Measurements from ENCODE around the gene IRF2BP2. TPM values are rescaled to one million over a fixed set of nuclear protein-coding genes. Genes with fewer than 3 reads are reported as not detected.
A peak's percentile ranks its signal among the peaks of the same experiment; 100 is the strongest.

The IRF2BP2 gene
- total and polyA plus RNA-seq, 3 donors from 2014 or later = 82.0 to 100 (median 96.6) TPM

GRCh38 chr1:234606784-234607108, 3.2 kb downstream of the IRF2BP2 start:
- 2% methylated on average over 4 of the region's 4 CpGs for WGBS, 2 donors
- H3K4me1 ChIP-seq = peaks cover 37% of the 10 kb centered on the region
- intact Hi-C loops (cut with DNase I; ENCODE audit: low total_unique reads) = no loop called here
- peak overlapping the region; percentile 96 to 100 for H3K27ac ChIP-seq
- peak overlapping the region; percentile 76 to 79 for H3K4me3 ChIP-seq
- no peak for DNase-seq
- no peak for TF ChIP-seq CTCF (IDR thresholded peaks at IDR 0.05)
- no peak for TF ChIP-seq POLR2A (IDR thresholded peaks at IDR 0.05)
- H3K9me3 ChIP-seq = no peaks in the 10 kb centered on the region
- no peaks in the 10 kb centered on the region for H3K27me3 ChIP-seq
- H3K36me3 ChIP-seq (ENCODE audit: low read depth, missing control alignments) = no peaks in the 10 kb centered on the region

- Histone ChIP-seq H3K9me3 (no peaks in the 10 kb centered on the region), H3K36me3 (ENCODE audit: low read depth, missing control alignments) (no peaks in the 10 kb centered on the region), H3K4me3 (peak overlapping the region; percentile 76 to 79), H3K4me1 (peaks cover 37% of the 10 kb centered on the region), H3K27ac (peak overlapping the region; percentile 96 to 100), H3K27me3 (no peaks in the 10 kb centered on the region)
- intact Hi-C loops (cut with DNase I; ENCODE audit: low total_unique reads) = no loop called here
- TF ChIP-seq POLR2A (IDR thresholded peaks at IDR 0.05) (no peak), CTCF (IDR thresholded peaks at IDR 0.05) (no peak)
- 1 to 7% methylated on average over 9 of the region's 9 CpGs for WGBS, 2 donors
- no peak for DNase-seq
These were observed 3.8 kb downstream of the IRF2BP2 start for GRCh38 chr1:234605983-234606783.

DNA sequence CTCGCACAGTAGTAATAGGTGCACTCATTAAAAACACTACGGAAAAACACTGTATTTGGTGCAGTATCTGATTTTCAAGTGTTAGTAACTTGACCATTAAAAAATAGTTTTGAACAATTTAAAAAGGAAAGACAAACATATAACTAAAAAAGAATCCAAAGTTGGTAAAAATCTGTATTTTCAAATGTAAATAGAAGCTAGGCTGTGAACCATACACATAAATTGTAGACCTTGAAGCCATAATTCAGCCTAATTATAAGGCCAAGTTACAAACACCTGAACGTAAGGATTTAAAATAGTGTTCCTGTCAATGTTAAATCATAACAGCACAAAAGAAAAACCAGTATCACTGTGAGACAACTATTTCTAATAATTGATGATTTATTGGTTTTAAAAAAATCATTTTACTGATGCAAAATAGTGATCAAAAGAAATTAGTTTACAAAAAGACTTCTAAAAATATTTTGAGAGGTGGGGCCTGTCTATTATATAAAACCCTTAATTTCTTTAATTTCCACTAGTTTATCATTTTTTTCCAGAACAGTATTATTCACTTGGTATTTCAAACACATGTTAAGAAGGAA, 4.5 kb downstream of the IRF2BP2 start:
- no peak for DNase-seq
- Histone ChIP-seq H3K4me3 (peak overlapping the region; percentile 76 to 79), H3K9me3 (no peaks in the 10 kb centered on the region), H3K27me3 (no peaks in the 10 kb centered on the region), H3K36me3 (ENCODE audit: low read depth, missing control alignments) (no peaks in the 10 kb centered on the region), H3K4me1 (peaks cover 44% of the 10 kb centered on the region), H3K27ac (peak overlapping the region; percentile 96 to 100)
- intact Hi-C loops (cut with DNase I; ENCODE audit: low total_unique reads) = no loop called here
- 10 to 11% methylated on average over 3 of the region's 3 CpGs for WGBS, 2 donors
- TF ChIP-seq CTCF (IDR thresholded peaks at IDR 0.05) (no peak), POLR2A (IDR thresholded peaks at IDR 0.05) (no peak)

DNA sequence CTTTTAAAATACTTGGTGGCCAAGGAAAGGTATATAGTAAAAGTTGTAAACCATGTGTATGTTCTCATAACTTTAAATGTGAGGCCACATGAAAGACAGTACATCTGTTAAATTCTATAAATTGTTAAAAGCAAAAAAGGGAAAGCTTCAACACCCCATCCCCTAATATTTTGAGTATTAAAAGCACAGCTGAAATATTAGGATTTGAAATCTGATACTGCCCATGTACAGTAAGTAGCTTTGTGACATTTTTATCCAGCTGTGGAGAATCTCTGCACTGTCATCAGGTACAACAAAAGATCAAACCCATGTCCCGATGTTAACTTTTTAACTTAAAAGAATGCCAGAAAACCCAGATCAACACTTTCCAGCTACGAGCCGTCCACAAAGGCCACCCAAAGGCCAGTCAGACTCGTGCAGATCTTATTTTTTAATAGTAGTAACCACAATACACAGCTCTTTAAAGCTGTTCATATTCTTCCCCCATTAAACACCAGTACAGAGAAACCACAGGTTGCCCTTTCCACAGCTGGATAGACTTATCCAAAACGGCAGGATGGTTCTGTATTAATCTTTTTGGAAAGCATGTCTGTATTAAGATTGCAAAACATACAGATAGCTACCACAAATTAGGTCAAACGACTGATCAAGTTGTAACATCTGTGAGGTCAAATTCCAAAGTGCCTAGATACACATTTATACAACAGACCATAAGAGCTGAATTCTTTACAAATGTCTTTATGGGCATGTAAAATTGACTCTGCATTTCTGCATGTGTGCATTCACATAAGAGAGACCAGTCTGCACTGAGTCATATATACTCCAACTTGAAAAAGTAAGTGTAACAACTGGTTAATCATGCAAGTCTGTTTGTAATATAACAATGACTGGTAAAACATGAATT, 5.2 kb downstream of the IRF2BP2 start:
- no peak for DNase-seq
- no peaks in the 10 kb centered on the region for H3K9me3 ChIP-seq
- peak overlapping the region; percentile 96 to 100 for H3K27ac ChIP-seq
- intact Hi-C loops (cut with DNase I; ENCODE audit: low total_unique reads) = loop anchor here (5.0 kb wide), 1 partner anchor 72 kb away; no protein-coding TSS in a partner anchor
- TF ChIP-seq POLR2A (IDR thresholded peaks at IDR 0.05) (no peak), CTCF (IDR thresholded peaks at IDR 0.05) (no peak)
- H3K4me1 ChIP-seq = peaks cover 46% of the 10 kb centered on the region
- H3K36me3 ChIP-seq (ENCODE audit: low read depth, missing control alignments) = no peaks in the 10 kb centered on the region
- peak overlapping the region; percentile 76 to 79 for H3K4me3 ChIP-seq
- WGBS, 2 donors = 11 to 18% methylated on average over 6 of the region's 6 CpGs
- H3K27me3 ChIP-seq = no peaks in the 10 kb centered on the region

All from testis (tissue), 3 donors.